BE2C (cell line): ENCODE measurements around the gene KLF3.
A peak's percentile ranks its signal among the peaks of the same experiment; 100 is the strongest.

Experiments
- DNase-seq: peaks from one replicate; pipeline ENCODE4 v3.0.0-alpha.2; 2020
- H3K27me3 ChIP-seq: fragments of 250-450 bp; sonication (Bioruptor Pico); 2 replicates; pipeline ENCODE4 v1.5.1; 2020; ENCODE audit warnings: mild to moderate bottlenecking
- H3K36me3 ChIP-seq: fragments of 250-450 bp; sonication (Bioruptor Pico); 2 replicates; pipeline ENCODE4 v1.5.1; 2020; ENCODE audit warnings: mild to moderate bottlenecking
- H3K4me1 ChIP-seq: fragments of 250-450 bp; sonication (Bioruptor Pico); 2 replicates; pipeline ENCODE4 v1.5.1; 2020
- H3K4me3 ChIP-seq: 2 replicates; pipeline ENCODE4 v1.5.1; 2011; ENCODE audit warnings: low read depth, low read length
- H3K9me3 ChIP-seq: fragments of 250-450 bp; sonication (Bioruptor Pico); 2 replicates; pipeline ENCODE4 v1.5.1; 2020
- CTCF ChIP-seq: IDR thresholded peaks from 2 replicates; pipeline ENCODE4 v1.5.1; 2012; ENCODE audit warnings: mild to moderate bottlenecking, low read depth, low read length

The KLF3 gene

GRCh38 chr4:38660838-38661237 is 3.2 kb upstream of the KLF3 start:
- no peak for TF ChIP-seq CTCF
- no peaks in the 10 kb centered on the region for H3K4me1 ChIP-seq
- DNase-seq = no peak
- no peaks in the 10 kb centered on the region for H3K36me3 ChIP-seq
- H3K4me3 ChIP-seq = no peak overlapping the region
- H3K9me3 ChIP-seq = no peaks in the 10 kb centered on the region
- H3K27me3 ChIP-seq = no peaks in the 10 kb centered on the region

- H3K4me1 ChIP-seq = no peaks in the 10 kb centered on the region
- no peak overlapping the region for H3K4me3 ChIP-seq
- TF ChIP-seq CTCF = no peak
- no peaks in the 10 kb centered on the region for H3K36me3 ChIP-seq
- H3K27me3 ChIP-seq = no peaks in the 10 kb centered on the region
- DNase-seq = no peak
- no peaks in the 10 kb centered on the region for H3K9me3 ChIP-seq
These were observed 2.6 kb upstream of the KLF3 start for GRCh38 chr4:38661371-38661770.

DNA sequence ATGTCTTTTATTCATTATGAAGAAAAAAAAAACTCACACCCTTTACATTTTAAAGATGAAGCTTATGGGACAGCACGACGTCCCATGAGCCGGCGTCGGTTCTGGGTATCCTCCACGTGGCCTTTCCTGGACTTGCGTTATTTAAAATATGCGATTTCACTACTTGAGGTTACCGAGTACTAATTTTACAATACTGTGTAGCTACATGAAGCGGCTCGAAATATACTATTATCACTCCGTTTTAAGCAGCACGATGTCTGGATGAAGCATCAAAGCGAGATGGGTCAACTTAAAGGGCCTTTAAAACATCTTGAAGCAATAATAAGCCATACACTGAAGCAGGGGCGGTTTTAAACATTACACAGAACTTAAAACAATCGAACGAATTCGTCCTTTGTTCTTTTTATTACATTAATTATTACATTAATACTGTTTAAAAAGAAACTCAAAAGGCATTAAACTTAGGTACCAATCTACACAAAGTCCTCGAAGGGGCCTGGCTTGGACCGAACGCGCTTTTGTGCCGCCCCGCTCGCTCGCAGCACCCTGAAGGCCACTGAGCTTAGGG is 1.4 kb upstream of the KLF3 start:
- no peak for DNase-seq
- H3K4me1 ChIP-seq = no peaks in the 10 kb centered on the region
- H3K27me3 ChIP-seq = no peaks in the 10 kb centered on the region
- H3K36me3 ChIP-seq = no peaks in the 10 kb centered on the region
- H3K4me3 ChIP-seq = peak overlapping the region; percentile 64
- TF ChIP-seq CTCF = no peak
- no peaks in the 10 kb centered on the region for H3K9me3 ChIP-seq

GRCh38 chr4:38663090-38663800 is 754 bp upstream of the KLF3 start:
- no peaks in the 10 kb centered on the region for H3K27me3 ChIP-seq
- DNase-seq = no peak
- TF ChIP-seq CTCF = no peak
- H3K4me1 ChIP-seq = no peaks in the 10 kb centered on the region
- no peaks in the 10 kb centered on the region for H3K9me3 ChIP-seq
- H3K4me3 ChIP-seq = peak overlapping the region; percentile 64
- H3K36me3 ChIP-seq = no peaks in the 10 kb centered on the region

GRCh38 chr4:38664706-38665401 is 855 bp downstream of the KLF3 start:
- no peak for TF ChIP-seq CTCF
- H3K4me3 ChIP-seq = peak overlapping the region; percentile 79
- H3K9me3 ChIP-seq = no peaks in the 10 kb centered on the region
- H3K4me1 ChIP-seq = peaks cover 7% of the 10 kb centered on the region; the same call in 1 of the 2 replicates
- no peaks in the 10 kb centered on the region for H3K27me3 ChIP-seq
- DNase-seq = peak; percentile 70
- no peaks in the 10 kb centered on the region for H3K36me3 ChIP-seq
